GM19395 (cell line): ENCODE results near the gene INF2.
"Not testable (repeated sequence)": the region's sequence is repeated elsewhere in the genome, so short reads cannot be mapped to it uniquely, and the experiment has no call there.

Experiments
- ATAC-seq: cut with Tn5 transposase; IDR thresholded peaks from one replicate; pipeline ENCODE4 v1.9.1; 2021; ENCODE audit warnings: mild to moderate bottlenecking, moderate library complexity; ENCODE audit not compliant: unreplicated experiment

The INF2 gene

GRCh38 chr14:104689109-104689880 is at the start of gene INF2:
Gene INF2, plus strand, starts transcription at chr14:104689618. Its CDS starts 11,748 bp downstream, at chr14:104701366.
- no peak for ATAC-seq

GRCh38 chr14:104639885-104640548 is 49.4 kb upstream of the INF2 start:
- no peak for ATAC-seq

GRCh38 chr14:104640681-104641080 is 48.7 kb upstream of the INF2 start:
- ATAC-seq, result no peak

- no peak for ATAC-seq
Observed at GRCh38 chr14:104641753-104642539, 47.5 kb upstream of the INF2 start.

GRCh38 chr14:104642540-104642868 is 46.9 kb upstream of the INF2 start:
- ATAC-seq, result no peak

GRCh38 chr14:104643306-104643705 is 46.1 kb upstream of the INF2 start:
- ATAC-seq, result no peak

GRCh38 chr14:104644091-104644635 is 45.3 kb upstream of the INF2 start:
- no peak for ATAC-seq

- no peak for ATAC-seq
Observed at GRCh38 chr14:104644656-104645378, 44.6 kb upstream of the INF2 start.

- no peak for ATAC-seq
Observed at GRCh38 chr14:104647467-104648043, 41.9 kb upstream of the INF2 start.

- no peak for ATAC-seq
Observed at GRCh38 chr14:104650057-104650980, 39.1 kb upstream of the INF2 start.

- ATAC-seq, result no peak
Observed at GRCh38 chr14:104650981-104651875, 38.2 kb upstream of the INF2 start.

GRCh38 chr14:104651876-104652260 is 37.5 kb upstream of the INF2 start:
- ATAC-seq, result no peak

GRCh38 chr14:104652386-104652785 is 37.0 kb upstream of the INF2 start:
- ATAC-seq, result no peak

- ATAC-seq, result not testable (repeated sequence)
Observed at GRCh38 chr14:104653130-104653920, 36.1 kb upstream of the INF2 start.

GRCh38 chr14:104654119-104654518 is 35.3 kb upstream of the INF2 start:
- ATAC-seq, result no peak

- ATAC-seq, result no peak
Observed at GRCh38 chr14:104655128-104655848, 34.1 kb upstream of the INF2 start.
